Activated CD4-positive, alpha-beta memory T cell treated with anti-CD3 and anti-CD28 coated beads, Interleukin-2, amount 10 ng/mL, durations not matched to agents 7 days and 5 days (primary cell): ENCODE measurements around the gene FBP1. TPM values are rescaled to one million over a fixed set of nuclear protein-coding genes. Genes with fewer than 3 reads are reported as not detected.
"Not testable (repeated sequence)": the region's sequence is repeated elsewhere in the genome, so short reads cannot be mapped to it uniquely, and the experiment has no call there.

Experiments
- CTCF ChIA-PET: fragments of 350-600 bp; sonication (Branson Sonifier 250); formaldehyde crosslinking; loops from one replicate; lab custom pipeline; 2021; ENCODE audit warnings: antibody characterized with exemption, inconsistent platforms; lab: Charles Lee
- POLR2A ChIA-PET: fragments of 350-600 bp; sonication (Branson Sonifier 250); formaldehyde crosslinking; loops from one replicate; lab custom pipeline; 2021; ENCODE audit warnings: antibody characterized with exemption; lab: Charles Lee
- DNase-seq: peaks from one replicate; pipeline ENCODE4 v3.0.0-alpha.2; 2020
- H3K27ac Mint-ChIP-seq: one replicate; pipeline ENCODE4 v1.8.0; 2021; ENCODE audit warnings: mild to moderate bottlenecking, mixed read lengths
- H3K27me3 Mint-ChIP-seq: one replicate; pipeline ENCODE4 v1.8.0; 2021; ENCODE audit warnings: mixed read lengths
- H3K36me3 Mint-ChIP-seq: one replicate; pipeline ENCODE4 v1.8.0; 2021; ENCODE audit warnings: low read depth, mixed read lengths
- H3K4me1 Mint-ChIP-seq: one replicate; pipeline ENCODE4 v1.8.0; 2021; ENCODE audit warnings: mixed read lengths
- H3K4me3 Mint-ChIP-seq: one replicate; pipeline ENCODE4 v1.8.0; 2021; ENCODE audit warnings: mild to moderate bottlenecking, mixed read lengths
- H3K9me3 Mint-ChIP-seq: one replicate; pipeline ENCODE4 v1.8.0; 2021; ENCODE audit warnings: mixed read lengths
- total RNA-seq, 2 experiments: library from RNA; stranded (reverse); gene quantifications; one replicate each; pipeline ENCODE4 v1.2.3, GENCODE V29; 2021

The FBP1 gene
- total RNA-seq, 2 experiments from 2014 or later = 0.40 to 0.65 TPM

DNA sequence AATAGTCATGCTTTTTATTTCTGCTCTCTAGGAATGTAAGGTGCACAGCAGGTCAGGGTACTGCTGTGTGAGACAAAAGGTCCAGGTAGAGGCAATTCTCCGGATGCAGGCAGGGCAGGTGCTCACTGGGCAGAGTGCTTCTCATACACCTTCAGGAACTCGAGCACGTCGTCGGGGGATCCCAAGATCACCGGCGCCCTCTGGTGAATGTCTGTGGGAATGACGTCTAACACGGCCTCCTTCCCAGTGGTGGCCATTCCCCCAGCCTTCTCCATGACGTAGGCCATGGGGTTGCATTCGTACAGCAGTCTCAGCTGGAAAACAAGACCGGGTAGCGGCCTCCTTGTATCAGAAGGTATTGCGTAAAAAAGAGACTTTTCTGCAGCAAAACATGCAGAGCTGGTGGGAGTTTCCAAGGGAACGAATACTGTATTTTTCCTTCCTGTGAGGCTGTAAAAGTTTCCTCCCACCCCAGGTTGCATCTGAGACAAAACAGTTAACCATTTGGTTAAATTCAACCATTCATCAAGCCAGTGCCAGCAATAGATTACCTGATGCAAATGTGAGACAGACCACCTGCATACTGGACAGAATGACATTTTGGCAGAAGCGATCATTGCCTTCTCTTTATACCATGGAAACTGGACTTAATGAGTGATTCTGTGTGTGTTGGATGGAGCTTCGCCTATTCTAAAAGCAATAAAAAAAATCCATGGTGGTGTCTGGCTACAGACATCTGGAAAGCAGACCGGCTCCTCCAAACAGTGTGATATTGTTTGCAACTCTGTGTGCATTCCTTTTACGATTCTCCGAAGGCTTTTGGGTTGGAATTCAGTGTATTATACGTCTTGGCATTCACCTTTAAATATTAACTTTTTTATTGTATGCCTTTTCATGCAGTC is 35.8 kb downstream of the FBP1 start:
- H3K36me3 Mint-ChIP-seq = no peaks in the 10 kb centered on the region
- CTCF ChIA-PET = no interaction called here
- H3K9me3 Mint-ChIP-seq = no peaks in the 10 kb centered on the region
- DNase-seq = peak; percentile 71
- H3K27me3 Mint-ChIP-seq = peaks cover 22% of the 10 kb centered on the region
- POLR2A ChIA-PET = no interaction called here
- H3K4me3 Mint-ChIP-seq = no peak overlapping the region
- H3K4me1 Mint-ChIP-seq = peaks cover 3% of the 10 kb centered on the region
- H3K27ac Mint-ChIP-seq = no peak overlapping the region

DNA sequence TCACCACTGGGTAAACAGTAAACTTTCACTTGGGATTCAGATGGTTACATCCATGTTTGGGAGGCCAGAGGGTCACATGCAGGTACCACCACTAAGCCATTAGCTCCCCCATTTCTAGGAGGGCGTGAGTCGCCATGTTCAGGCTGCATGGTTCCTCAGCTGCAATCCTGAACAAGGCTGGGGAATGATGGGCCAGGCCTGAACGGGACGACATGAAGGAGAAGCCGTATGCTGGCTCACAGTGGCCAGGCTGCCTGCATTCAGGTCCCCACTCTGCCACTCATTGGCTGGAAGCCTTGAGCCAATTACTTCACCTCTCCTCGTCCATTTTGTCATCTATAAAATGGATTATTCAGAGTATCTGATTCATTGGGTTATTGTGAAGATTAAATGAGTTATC is 36.7 kb downstream of the FBP1 start:
- ChIA-PET POLR2A (no interaction called here), CTCF (interaction anchor here (0.7 to 0.8 kb wide), 4 partner anchors 228 to 1392 kb away, joined by 3 to 4 read pairs (median 4); a partner anchor contains a TSS)
- H3K36me3 Mint-ChIP-seq = no peaks in the 10 kb centered on the region
- no peak for DNase-seq
- H3K4me1 Mint-ChIP-seq = peaks cover 3% of the 10 kb centered on the region
- H3K27me3 Mint-ChIP-seq = peaks cover 24% of the 10 kb centered on the region
- H3K4me3 Mint-ChIP-seq = no peak overlapping the region
- H3K9me3 Mint-ChIP-seq = no peaks in the 10 kb centered on the region
- H3K27ac Mint-ChIP-seq = no peak overlapping the region

- Mint-ChIP-seq H3K4me1 (peaks cover 3% of the 10 kb centered on the region), H3K27me3 (peaks cover 16% of the 10 kb centered on the region), H3K27ac (no peak overlapping the region), H3K9me3 (no peaks in the 10 kb centered on the region), H3K36me3 (no peaks in the 10 kb centered on the region), H3K4me3 (no peak overlapping the region)
- CTCF ChIA-PET = no interaction called here
- no peak for DNase-seq
- POLR2A ChIA-PET = no interaction called here
Observed at GRCh38 chr9:94600715-94601114, 38.6 kb downstream of the FBP1 start.

GRCh38 chr9:94600258-94600657 is 39.1 kb downstream of the FBP1 start:
- POLR2A ChIA-PET = no interaction called here
- Mint-ChIP-seq H3K4me3 (no peak overlapping the region), H3K4me1 (peaks cover 3% of the 10 kb centered on the region), H3K27me3 (peaks cover 14% of the 10 kb centered on the region), H3K36me3 (no peaks in the 10 kb centered on the region), H3K27ac (no peak overlapping the region), H3K9me3 (no peaks in the 10 kb centered on the region)
- CTCF ChIA-PET = no interaction called here
- no peak for DNase-seq

DNA sequence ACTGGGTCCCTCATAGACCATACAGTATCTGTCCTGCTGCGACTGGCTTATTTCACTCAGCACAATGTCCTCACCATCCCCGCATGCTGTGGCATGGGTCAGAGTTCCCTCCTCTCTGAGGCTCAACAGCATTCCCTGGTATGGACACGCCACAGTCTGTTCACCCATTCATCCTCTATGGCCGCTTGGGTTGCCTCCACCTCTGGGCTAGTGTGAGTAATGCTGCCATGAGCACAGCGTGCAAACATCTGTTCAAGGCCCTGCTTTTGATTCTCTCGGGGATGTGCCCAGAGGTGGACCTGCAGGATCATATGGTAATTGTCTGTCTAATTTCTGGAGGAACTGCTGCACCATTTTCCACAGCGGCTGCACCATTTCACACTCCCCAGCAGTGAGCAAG is 40.2 kb downstream of the FBP1 start:
- ChIA-PET POLR2A (no interaction called here), CTCF (no interaction called here)
- H3K9me3 Mint-ChIP-seq = no peaks in the 10 kb centered on the region
- H3K4me3 Mint-ChIP-seq = no peak overlapping the region
- DNase-seq = no peak
- H3K36me3 Mint-ChIP-seq = no peaks in the 10 kb centered on the region
- no peak overlapping the region for H3K27ac Mint-ChIP-seq
- peaks cover 3% of the 10 kb centered on the region for H3K4me1 Mint-ChIP-seq
- H3K27me3 Mint-ChIP-seq = peaks cover 15% of the 10 kb centered on the region

- no peak for DNase-seq
- Mint-ChIP-seq H3K27me3 (peaks cover 12% of the 10 kb centered on the region), H3K36me3 (no peaks in the 10 kb centered on the region), H3K27ac (no peak within 1 kb of the TSS), H3K4me3 (no peak within 1 kb of the TSS), H3K9me3 (no peaks in the 10 kb centered on the region), H3K4me1 (no peaks in the 10 kb centered on the region)
- POLR2A ChIA-PET = no interaction called here
- CTCF ChIA-PET = no interaction called here
Observed at GRCh38 chr9:94593459-94594345, 45.6 kb downstream of the FBP1 start, which contains the start of gene FBP2. FBP2 (minus strand) TSS chr9:94593824; CDS start chr9:94593726, 98 bp downstream.

GRCh38 chr9:94592683-94593082 is 46.6 kb downstream of the FBP1 start:
- DNase-seq, H3K36me3 Mint-ChIP-seq, H3K4me1 Mint-ChIP-seq, CTCF ChIA-PET, H3K4me3 Mint-ChIP-seq, H3K27ac Mint-ChIP-seq, H3K9me3 Mint-ChIP-seq, POLR2A ChIA-PET: not testable (repeated sequence)
- peaks cover 11% of the 10 kb centered on the region for H3K27me3 Mint-ChIP-seq

DNA sequence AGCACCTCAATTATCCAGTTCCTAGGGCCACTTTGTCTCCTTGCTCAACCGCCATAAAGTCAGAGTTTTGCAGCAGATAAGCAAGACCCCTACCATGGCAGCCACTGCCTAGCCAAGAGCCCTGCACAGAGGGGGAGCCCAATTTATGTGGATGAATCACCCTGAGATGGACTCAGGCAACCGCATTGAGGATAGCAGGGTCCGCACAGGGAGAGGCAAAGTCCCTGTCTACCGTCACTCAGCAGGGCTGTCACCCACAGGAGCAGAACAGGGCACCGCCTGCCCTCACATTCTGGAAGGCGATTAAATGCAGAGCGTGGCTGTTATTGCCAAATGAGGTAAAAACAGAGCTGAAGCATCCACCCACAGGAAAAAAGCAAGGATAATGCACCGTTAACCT is 47.4 kb downstream of the FBP1 start:
- DNase-seq = no peak
- ChIA-PET CTCF (no interaction called here), POLR2A (no interaction called here)
- Mint-ChIP-seq H3K9me3 (no peaks in the 10 kb centered on the region), H3K36me3 (no peaks in the 10 kb centered on the region), H3K27me3 (peaks cover 10% of the 10 kb centered on the region), H3K4me3 (no peak overlapping the region), H3K27ac (no peak overlapping the region), H3K4me1 (peaks cover 5% of the 10 kb centered on the region)

DNA sequence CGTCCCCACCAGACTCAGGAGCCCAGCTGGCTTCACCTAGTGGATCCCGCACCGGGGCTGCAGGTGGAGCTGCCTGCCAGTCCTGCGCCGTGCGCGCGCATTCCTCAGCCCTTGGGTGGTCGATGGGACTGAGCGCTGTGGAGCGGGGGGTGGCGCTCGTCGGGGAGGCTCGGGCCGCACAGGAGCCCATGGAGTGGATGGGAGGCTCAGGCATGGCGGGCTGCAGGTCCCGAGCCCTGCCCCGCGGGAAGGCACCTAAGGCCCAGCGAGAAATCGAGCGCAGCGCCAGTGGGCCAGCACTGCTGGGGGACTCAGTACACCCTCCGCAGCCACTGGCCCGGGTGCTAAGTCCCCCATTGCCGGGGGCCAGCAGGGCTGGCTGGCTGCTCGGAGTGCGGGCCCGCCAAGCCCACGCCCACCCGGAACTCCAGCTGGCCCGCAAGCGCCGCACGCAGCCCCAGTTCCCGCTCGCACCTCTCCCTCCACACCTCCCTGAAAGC is 48.2 kb downstream of the FBP1 start:
- H3K4me3 Mint-ChIP-seq, H3K27me3 Mint-ChIP-seq, H3K36me3 Mint-ChIP-seq, H3K9me3 Mint-ChIP-seq, H3K27ac Mint-ChIP-seq, POLR2A ChIA-PET, CTCF ChIA-PET, DNase-seq: not testable (repeated sequence)
- H3K4me1 Mint-ChIP-seq = peaks cover 12% of the 10 kb centered on the region

DNA sequence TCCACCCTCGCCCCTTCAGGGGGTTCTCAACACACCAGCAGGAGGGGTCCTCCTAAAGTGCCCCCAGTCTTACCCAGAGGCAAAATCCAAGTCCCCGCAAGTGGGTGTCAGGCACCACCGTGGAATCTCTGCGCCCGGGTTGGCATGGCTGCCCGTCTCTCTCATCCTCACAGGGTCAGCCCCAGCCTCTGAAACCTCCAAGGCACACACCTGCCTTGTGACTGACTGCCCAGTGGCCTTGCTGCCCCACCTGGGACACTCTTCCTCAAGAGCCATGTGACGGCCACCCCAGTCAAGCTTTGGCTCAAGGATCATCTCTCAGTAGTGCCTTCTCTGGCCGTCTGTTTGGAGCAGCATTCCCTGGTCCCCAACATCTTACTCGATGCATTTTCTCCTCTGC is 50.6 kb downstream of the FBP1 start:
- no peak overlapping the region for H3K4me3 Mint-ChIP-seq
- peaks cover 13% of the 10 kb centered on the region for H3K4me1 Mint-ChIP-seq
- no peak for DNase-seq
- no peaks in the 10 kb centered on the region for H3K36me3 Mint-ChIP-seq
- ChIA-PET POLR2A (no interaction called here), CTCF (no interaction called here)
- H3K27me3 Mint-ChIP-seq = peaks cover 4% of the 10 kb centered on the region
- no peak overlapping the region for H3K27ac Mint-ChIP-seq
- no peaks in the 10 kb centered on the region for H3K9me3 Mint-ChIP-seq

- Mint-ChIP-seq H3K4me1 (peaks cover 13% of the 10 kb centered on the region), H3K4me3 (peak overlapping the region; percentile 14), H3K27ac (no peak overlapping the region), H3K27me3 (peaks cover 4% of the 10 kb centered on the region), H3K36me3 (no peaks in the 10 kb centered on the region), H3K9me3 (no peaks in the 10 kb centered on the region)
- ChIA-PET CTCF (interaction anchor here (0.9 kb wide), 1 partner anchor 18 kb away, joined by 3 read pairs; no protein-coding TSS in a partner anchor), POLR2A (no interaction called here)
- DNase-seq = no peak
Observed at GRCh38 chr9:94586814-94587213, 52.5 kb downstream of the FBP1 start.

DNA sequence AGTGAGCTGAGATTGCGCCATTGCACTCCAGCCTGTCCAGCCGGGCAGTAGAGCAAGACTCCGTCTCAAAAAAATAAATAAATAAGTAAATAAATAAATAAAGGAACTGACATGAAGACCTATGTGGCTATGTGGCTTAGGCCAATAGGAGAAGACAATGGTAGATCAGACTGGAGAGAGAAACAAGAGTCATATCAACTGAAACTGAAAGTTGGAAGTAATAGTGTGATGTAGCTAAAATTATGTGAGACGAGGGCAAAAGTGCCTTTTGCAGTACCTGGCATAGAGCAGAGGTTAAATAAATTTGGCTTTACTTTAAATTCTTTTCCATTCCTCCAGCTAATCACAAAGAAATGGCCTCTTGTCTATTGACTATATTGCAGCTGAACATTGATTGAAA is 53.0 kb downstream of the FBP1 start:
- H3K9me3 Mint-ChIP-seq = no peaks in the 10 kb centered on the region
- ChIA-PET POLR2A (no interaction called here), CTCF (interaction anchor here (0.9 kb wide), 1 partner anchor 18 kb away, joined by 3 read pairs; no protein-coding TSS in a partner anchor)
- H3K4me1 Mint-ChIP-seq = peaks cover 13% of the 10 kb centered on the region
- no peaks in the 10 kb centered on the region for H3K36me3 Mint-ChIP-seq
- H3K27ac Mint-ChIP-seq = no peak overlapping the region
- H3K27me3 Mint-ChIP-seq = peaks cover 4% of the 10 kb centered on the region
- no peak for DNase-seq
- peak overlapping the region; percentile 14 for H3K4me3 Mint-ChIP-seq

DNA sequence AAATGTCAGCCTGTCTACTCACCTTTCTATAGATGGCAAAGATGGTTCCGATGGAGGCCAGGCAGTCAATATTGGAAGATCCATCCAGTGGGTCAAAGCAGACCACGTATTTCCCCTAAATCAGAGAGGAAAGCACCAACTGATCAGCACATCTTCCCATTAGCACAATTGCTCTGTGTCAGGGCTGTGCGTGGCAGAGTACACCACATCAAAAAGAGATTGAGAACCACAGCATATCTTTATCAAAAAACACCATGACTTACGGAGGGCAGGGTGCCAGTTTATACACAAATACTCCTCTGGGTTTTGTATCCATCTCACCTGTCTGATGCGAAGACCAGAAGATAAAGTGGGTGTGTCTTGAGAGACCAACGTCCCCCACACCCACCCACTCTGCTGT is 54.8 kb downstream of the FBP1 start:
- no peak overlapping the region for H3K27ac Mint-ChIP-seq
- DNase-seq = no peak

More for the DNA sequence above, 54.8 kb downstream of the FBP1 start:
- no peaks in the 10 kb centered on the region for H3K9me3 Mint-ChIP-seq
- H3K4me3 Mint-ChIP-seq = no peak overlapping the region
- H3K27me3 Mint-ChIP-seq = peaks cover 4% of the 10 kb centered on the region
- H3K36me3 Mint-ChIP-seq = no peaks in the 10 kb centered on the region
- ChIA-PET POLR2A (interaction anchor here (1.2 kb wide), 1 partner anchor 47 kb away, joined by 3 read pairs; no protein-coding TSS in a partner anchor), CTCF (no interaction called here)
- peaks cover 13% of the 10 kb centered on the region for H3K4me1 Mint-ChIP-seq
